Measurements from ENCODE around the gene CNTNAP2. TPM values are rescaled to one million over a fixed set of nuclear protein-coding genes. Genes with fewer than 3 reads are reported as not detected.

Gene CNTNAP2
- total and polyA plus RNA-seq, 4 donors: 0.14 to 2.3 (median 1.1) TPM

DNA sequence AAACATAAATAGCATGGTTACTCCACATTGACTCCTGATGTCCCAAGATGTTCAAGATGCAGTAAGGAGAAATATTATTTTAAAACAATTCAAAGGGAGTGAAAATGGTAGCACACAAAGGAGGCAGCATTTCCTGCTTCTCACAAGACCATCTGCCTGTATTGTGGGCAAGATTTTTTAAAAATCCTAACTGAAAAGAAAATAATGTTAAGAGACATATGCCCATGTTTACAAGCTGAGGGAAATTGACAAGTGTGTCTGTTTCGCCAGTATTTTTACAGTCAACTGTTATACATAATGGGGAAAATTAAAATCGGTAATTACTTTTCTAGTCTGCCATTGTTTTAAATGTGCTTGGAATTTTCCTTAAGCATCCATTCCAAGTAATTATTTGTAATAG is 1827.7 kb downstream of the CNTNAP2 start (continued):
- no peak for TF ChIP-seq REST (IDR thresholded peaks at IDR 0.05)

DNA sequence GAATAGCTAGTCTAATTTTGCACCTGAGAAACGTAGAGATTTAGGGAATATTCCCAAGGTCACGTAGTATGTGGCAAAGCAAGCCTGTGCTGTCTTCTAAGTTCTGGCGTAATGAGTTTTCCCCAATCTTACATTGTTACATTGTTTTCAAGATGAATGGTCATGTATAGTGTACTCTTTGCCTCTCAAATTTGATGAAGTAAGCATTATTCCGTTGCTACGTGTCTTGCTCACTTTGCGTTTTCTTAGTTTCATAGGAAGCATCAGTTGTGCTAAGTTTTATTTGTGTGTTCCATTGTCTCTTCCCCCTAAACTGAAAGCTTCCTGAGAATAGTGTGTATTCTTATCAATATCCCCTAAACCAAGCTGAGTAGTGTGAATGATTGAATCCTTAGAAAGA is 1836.3 kb downstream of the CNTNAP2 start:
- H3K27ac ChIP-seq (ENCODE audit: low read depth in 1 of 2, low read length in 2 of 2): no peak overlapping the region
- H3K9ac ChIP-seq (ENCODE audit: low read depth in 1 of 2, low read length in 2 of 2): no peak overlapping the region
- 73% methylated on average over 6 of the region's 6 CpGs for WGBS
- no peak overlapping the region for H3K4me3 ChIP-seq (ENCODE audit: low read depth in 1 of 3, low read length in 3 of 3)
- no peak for DNase-seq (ENCODE audit: low spot score)
- no peaks in the 10 kb centered on the region for H3K4me1 ChIP-seq (ENCODE audit: control insufficient read depth in 4 of 4, insufficient read depth in 4 of 4, low read length in 3 of 4)
- H3K27me3 ChIP-seq (ENCODE audit: control insufficient read depth in 4 of 4, insufficient read depth in 4 of 4, low read length in 3 of 4): no peaks in the 10 kb centered on the region
- H3K9me3 ChIP-seq (ENCODE audit: control insufficient read depth in 4 of 4, low read length in 3 of 4): peaks cover 0 to 3% (median 0%) of the 10 kb centered on the region in 4 donors
- no peak for TF ChIP-seq RXRA (IDR thresholded peaks at IDR 0.05)
- no peak for TF ChIP-seq TAF1 (conservative IDR thresholded peaks at IDR 0.05)
- TF ChIP-seq, protein P1, sequence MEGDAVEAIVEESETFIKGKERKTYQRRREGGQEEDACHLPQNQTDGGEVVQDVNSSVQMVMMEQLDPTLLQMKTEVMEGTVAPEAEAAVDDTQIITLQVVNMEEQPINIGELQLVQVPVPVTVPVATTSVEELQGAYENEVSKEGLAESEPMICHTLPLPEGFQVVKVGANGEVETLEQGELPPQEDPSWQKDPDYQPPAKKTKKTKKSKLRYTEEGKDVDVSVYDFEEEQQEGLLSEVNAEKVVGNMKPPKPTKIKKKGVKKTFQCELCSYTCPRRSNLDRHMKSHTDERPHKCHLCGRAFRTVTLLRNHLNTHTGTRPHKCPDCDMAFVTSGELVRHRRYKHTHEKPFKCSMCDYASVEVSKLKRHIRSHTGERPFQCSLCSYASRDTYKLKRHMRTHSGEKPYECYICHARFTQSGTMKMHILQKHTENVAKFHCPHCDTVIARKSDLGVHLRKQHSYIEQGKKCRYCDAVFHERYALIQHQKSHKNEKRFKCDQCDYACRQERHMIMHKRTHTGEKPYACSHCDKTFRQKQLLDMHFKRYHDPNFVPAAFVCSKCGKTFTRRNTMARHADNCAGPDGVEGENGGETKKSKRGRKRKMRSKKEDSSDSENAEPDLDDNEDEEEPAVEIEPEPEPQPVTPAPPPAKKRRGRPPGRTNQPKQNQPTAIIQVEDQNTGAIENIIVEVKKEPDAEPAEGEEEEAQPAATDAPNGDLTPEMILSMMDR (IDR thresholded peaks at IDR 0.05; ENCODE audit: low read depth, low read length, missing input control): no peak
- no peak for TF ChIP-seq HNF4A (conservative IDR thresholded peaks at IDR 0.05)
- TF ChIP-seq FOXA2 (IDR thresholded peaks at IDR 0.05): no peak
- no peak for TF ChIP-seq HNF4G (IDR thresholded peaks at IDR 0.05)
- no peak for TF ChIP-seq ZBTB33 (IDR thresholded peaks at IDR 0.05)
- TF ChIP-seq NR2F2 (IDR thresholded peaks at IDR 0.05): no peak
- no peak for TF ChIP-seq RAD21 (IDR thresholded peaks at IDR 0.05)
- no peak for TF ChIP-seq SP1 (IDR thresholded peaks at IDR 0.05)
- no peak for TF ChIP-seq JUND (IDR thresholded peaks at IDR 0.05)
- no peak for TF ChIP-seq MAX (IDR thresholded peaks at IDR 0.05)
- no peak for TF ChIP-seq REST (IDR thresholded peaks at IDR 0.05)
- no peak for TF ChIP-seq EGR1 (IDR thresholded peaks at IDR 0.05; ENCODE audit: low read depth in 2 of 2)
- TF ChIP-seq YY1 (IDR thresholded peaks at IDR 0.05): no peak
- TF ChIP-seq GABPA (IDR thresholded peaks at IDR 0.05 in 1 of 2, conservative IDR thresholded peaks at IDR 0.05 in 1 of 2): no peak
- no peaks in the 10 kb centered on the region for H3K36me3 ChIP-seq (ENCODE audit: control insufficient read depth in 4 of 4, insufficient read depth in 3 of 4, low read depth in 1 of 4, low read length in 3 of 4)
